H9 (cell line): Measurements from ENCODE around the gene STK31. TPM values are rescaled to one million over a fixed set of nuclear protein-coding genes. Genes with fewer than 3 reads are reported as not detected.
"Not testable (repeated sequence)": the region's sequence is repeated elsewhere in the genome, so short reads cannot be mapped to it uniquely, and the experiment has no call there.

Experiments used
- DNase-seq: peaks from one replicate; pipeline ENCODE4 v3.0.0-alpha.2; 2017
- H2AFZ ChIP-seq: one replicate; pipeline ENCODE4 v1.6.1; 2013; ENCODE audit warnings: mild to moderate bottlenecking, low read length, control low read depth, moderate library complexity
- H2AK5ac ChIP-seq: 2 replicates; pipeline ENCODE4 v1.6.1; 2013; ENCODE audit warnings: low read length, control low read depth, mixed read lengths; ENCODE audit not compliant: insufficient read length
- H2BK120ac ChIP-seq: one replicate; pipeline ENCODE4 v1.6.1; 2013; ENCODE audit warnings: low read depth, mild to moderate bottlenecking, low read length, control low read depth, inconsistent platforms; ENCODE audit not compliant: poor library complexity, severe bottlenecking
- H2BK12ac ChIP-seq: 2 replicates; pipeline ENCODE4 v1.6.1; 2013; ENCODE audit warnings: low read length, control low read depth, mixed read lengths, low read depth; ENCODE audit not compliant: insufficient read length
- H2BK15ac ChIP-seq: 2 replicates; pipeline ENCODE4 v1.6.1; 2013; ENCODE audit warnings: low read depth, low read length, control low read depth
- H2BK20ac ChIP-seq: one replicate; pipeline ENCODE4 v1.6.1; 2013; ENCODE audit warnings: low read depth, mild to moderate bottlenecking, low read length, control low read depth, inconsistent platforms; ENCODE audit not compliant: poor library complexity, severe bottlenecking
- H2BK5ac ChIP-seq: 2 replicates; pipeline ENCODE4 v1.6.1; 2013; ENCODE audit warnings: low read length, control low read depth, mixed read lengths; ENCODE audit not compliant: insufficient read length
- H3K14ac ChIP-seq: 2 replicates; pipeline ENCODE4 v1.6.1; 2013; ENCODE audit warnings: low read length, control low read depth; ENCODE audit not compliant: insufficient read depth
- H3K18ac ChIP-seq: 2 replicates; pipeline ENCODE4 v1.6.1; 2013; ENCODE audit warnings: low read depth, mild to moderate bottlenecking, mixed read lengths, low read length, control low read depth; ENCODE audit not compliant: insufficient read length
- H3K23ac ChIP-seq: 2 replicates; pipeline ENCODE4 v1.6.1; 2013; ENCODE audit warnings: low read length, control low read depth, mixed read lengths, low read depth; ENCODE audit not compliant: insufficient read length
- H3K23me2 ChIP-seq: 2 replicates; pipeline ENCODE4 v1.6.1; 2013; ENCODE audit warnings: low read depth, mild to moderate bottlenecking, mixed read lengths, low read length, control low read depth; ENCODE audit not compliant: insufficient read length, poor library complexity, severe bottlenecking
- H3K27ac ChIP-seq: 2 replicates; pipeline ENCODE4 v1.5.1; 2013; ENCODE audit warnings: low read length, control low read depth, mixed read lengths, low read depth; ENCODE audit not compliant: insufficient read length
- H3K27me3 ChIP-seq: 2 replicates; pipeline ENCODE4 v1.6.1; 2013; ENCODE audit warnings: low read length, control low read depth, inconsistent platforms; ENCODE audit not compliant: insufficient read depth
- H3K4ac ChIP-seq: 2 replicates; pipeline ENCODE4 v1.6.1; 2013; ENCODE audit warnings: low read depth, mild to moderate bottlenecking, control low read depth, inconsistent platforms, low read length, moderate library complexity
- H3K4me1 ChIP-seq: 2 replicates; pipeline ENCODE4 v1.6.1; 2013; ENCODE audit warnings: low read length, control low read depth, inconsistent platforms; ENCODE audit not compliant: insufficient read depth
- H3K4me2 ChIP-seq: 2 replicates; pipeline ENCODE4 v1.6.1; 2013; ENCODE audit warnings: low read length, control low read depth, mixed read lengths; ENCODE audit not compliant: insufficient read length, insufficient read depth
- H3K56ac ChIP-seq: 2 replicates; pipeline ENCODE4 v1.6.1; 2013; ENCODE audit warnings: low read depth, mild to moderate bottlenecking, mixed read lengths, low read length, control low read depth; ENCODE audit not compliant: insufficient read length
- H3K79me1 ChIP-seq: 2 replicates; pipeline ENCODE4 v1.6.1; 2013; ENCODE audit warnings: low read depth, mild to moderate bottlenecking, moderate library complexity, low read length, control low read depth, inconsistent platforms; ENCODE audit not compliant: insufficient read depth, poor library complexity, severe bottlenecking
- H3K79me2 ChIP-seq: 2 replicates; pipeline ENCODE4 v1.6.1; 2013; ENCODE audit warnings: low read length, control low read depth, inconsistent platforms; ENCODE audit not compliant: insufficient read depth
- H3K9ac ChIP-seq: 2 replicates; pipeline ENCODE4 v1.6.1; 2013; ENCODE audit warnings: low read length, control low read depth, mixed read lengths; ENCODE audit not compliant: insufficient read length; ENCODE audit errors: extremely low read depth
- H3K9me3 ChIP-seq: one replicate; pipeline ENCODE4 v1.6.1; 2013; ENCODE audit warnings: low read depth, low read length, inconsistent platforms; ENCODE audit not compliant: control insufficient read depth
- H3T11ph ChIP-seq: one replicate; pipeline ENCODE4 v1.6.1; 2013; ENCODE audit warnings: mild to moderate bottlenecking, low read length, control low read depth, inconsistent platforms
- H4K20me1 ChIP-seq: one replicate; pipeline ENCODE4 v1.6.1; 2013; ENCODE audit not compliant: control insufficient read depth, insufficient read length, insufficient read depth
- H4K5ac ChIP-seq: 2 replicates; pipeline ENCODE4 v1.6.1; 2013; ENCODE audit warnings: low read depth, mild to moderate bottlenecking, mixed read lengths, low read length, control low read depth; ENCODE audit not compliant: insufficient read length
- H4K8ac ChIP-seq: replicated peaks from 2 replicates; pipeline ENCODE4 v1.6.1; 2013; ENCODE audit warnings: low read length, control low read depth, mixed read lengths, low read depth; ENCODE audit not compliant: insufficient read length
- H4K91ac ChIP-seq: 2 replicates; pipeline ENCODE4 v1.6.1; 2013; ENCODE audit warnings: low read depth, mild to moderate bottlenecking, moderate library complexity, mixed read lengths, low read length, control low read depth; ENCODE audit not compliant: insufficient read length
- H3K27ac Mint-ChIP-seq, 3 experiments: 2 replicates in 2 of 3; 3 replicates in 1 of 3; pipeline ENCODE4 v1.8.0; 2020 to 2021; ENCODE audit warnings: mixed read lengths in 3 of 3, mild to moderate bottlenecking in 1 of 3, moderate library complexity in 1 of 3
- H3K27me3 Mint-ChIP-seq: 2 replicates; pipeline ENCODE4 v1.8.0; 2021; ENCODE audit warnings: low read depth, mild to moderate bottlenecking, moderate library complexity, mixed read lengths
- H3K36me3 Mint-ChIP-seq, 3 experiments: 2 replicates in 2 of 3; 3 replicates in 1 of 3; pipeline ENCODE4 v1.8.0; 2020 to 2021; ENCODE audit warnings: low read depth in 3 of 3, mixed read lengths in 3 of 3; ENCODE audit not compliant: insufficient read depth in 1 of 3
- H3K4me1 Mint-ChIP-seq, 2 experiments: 2 replicates each; pipeline ENCODE4 v1.8.0; 2020; ENCODE audit warnings: mixed read lengths in 2 of 2
- H3K4me3 Mint-ChIP-seq, 2 experiments: 2 replicates in 1 of 2; 3 replicates in 1 of 2; pipeline ENCODE4 v1.8.0; 2020 to 2021; ENCODE audit warnings: mild to moderate bottlenecking in 2 of 2, mixed read lengths in 2 of 2, moderate library complexity in 1 of 2
- H3K9me3 Mint-ChIP-seq, 2 experiments: 2 replicates in 1 of 2; 3 replicates in 1 of 2; pipeline ENCODE4 v1.8.0; 2020; ENCODE audit warnings: mild to moderate bottlenecking in 2 of 2, mixed read lengths in 2 of 2, moderate library complexity in 1 of 2
- CTCF ChIP-seq: fragments of 200-600 bp; sonication (generic); conservative IDR thresholded peaks from 3 replicates; pipeline ENCODE4 v1.8.0; 2021; ENCODE audit warnings: antibody characterized with exemption, mild to moderate bottlenecking
- WGBS: extraction: QIAGEN DNeasy Blood & Tissue Kit; methylation state at CpG from one replicate; pipeline ENCODE4 v1.1.7; 2013; ENCODE audit warnings: missing lambda C conversion rate, low lambda C conversion rate, mixed read lengths; ENCODE audit not compliant: insufficient read length; ENCODE audit errors: extremely low coverage; 5-methylcytosine and 5-hydroxymethylcytosine counted together
- total RNA-seq: library from RNA; stranded (reverse); gene quantifications from 2 replicates; pipeline ENCODE4 v1.2.1, GENCODE V29; 2021

Gene STK31
- total RNA-seq, 1 experiment from 2014 or later, result 0.24 TPM

DNA sequence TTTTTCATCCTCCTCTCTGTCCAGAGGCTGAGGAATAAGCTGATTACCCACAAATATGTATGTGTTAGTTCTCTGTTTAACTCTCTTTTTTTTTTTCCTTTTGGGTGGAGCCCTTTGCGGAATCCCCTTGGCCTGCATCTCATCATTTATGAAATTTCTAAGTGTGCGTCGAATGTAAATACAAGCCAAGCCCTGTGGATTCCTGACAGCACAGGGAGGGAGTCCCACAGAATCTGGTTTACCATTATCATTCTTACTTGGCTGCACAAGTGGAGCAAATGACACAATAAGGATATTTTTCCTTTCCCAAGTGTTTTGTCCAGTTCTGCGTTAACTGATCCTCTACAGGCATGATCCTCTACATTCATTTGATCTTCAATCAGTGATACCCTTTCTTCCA, 11.4 kb downstream of the STK31 start:
- H2BK15ac ChIP-seq, result no peak overlapping the region
- no peaks in the 10 kb centered on the region; the same call in 1 of the 2 replicates for H3K4me1 ChIP-seq
- H2BK12ac ChIP-seq, result no peak overlapping the region
- no peak overlapping the region for H4K91ac ChIP-seq
- peaks cover 10 to 16% of the 10 kb centered on the region in 2 experiments for H3K9me3 Mint-ChIP-seq
- no peak overlapping the region for H2BK20ac ChIP-seq
- no peak overlapping the region for H2AFZ ChIP-seq
- H3K27ac ChIP-seq, result no peak overlapping the region
- no peak overlapping the region for H3K4ac ChIP-seq
- H3K4me1 Mint-ChIP-seq, result peaks cover 12 to 15% of the 10 kb centered on the region in 2 experiments
- H3K23ac ChIP-seq, result no peak overlapping the region
- DNase-seq, result no peak
- peaks cover 4 to 12% (median 4%) of the 10 kb centered on the region in 3 experiments for H3K36me3 Mint-ChIP-seq
- H2BK120ac ChIP-seq, result no peak overlapping the region
- H3K79me1 ChIP-seq, result no peaks in the 10 kb centered on the region
- no peak overlapping the region for H3K18ac ChIP-seq
- H3K27me3 ChIP-seq, result peaks cover 15% of the 10 kb centered on the region; the same call in 1 of the 2 replicates
- H3K27ac Mint-ChIP-seq, result no peak overlapping the region
- no peak overlapping the region for H4K5ac ChIP-seq
- H3K23me2 ChIP-seq, result no peaks in the 10 kb centered on the region
- no CpG with 5 or more reads among the region's 4 CpGs for WGBS
- no peak overlapping the region for H3K9ac ChIP-seq
- H3K27me3 Mint-ChIP-seq, result peaks cover 81% of the 10 kb centered on the region
- no peak for TF ChIP-seq CTCF
- H3K79me2 ChIP-seq, result no peaks in the 10 kb centered on the region
- no peak overlapping the region for H3K4me3 Mint-ChIP-seq
- no peak overlapping the region for H2BK5ac ChIP-seq
- H2AK5ac ChIP-seq, result no peak overlapping the region
- no peak overlapping the region for H3K14ac ChIP-seq
- H3K9me3 ChIP-seq, result no peaks in the 10 kb centered on the region
- H4K20me1 ChIP-seq, result no peaks in the 10 kb centered on the region
- no peak overlapping the region for H3T11ph ChIP-seq
- no peak overlapping the region for H3K4me2 ChIP-seq
- H3K56ac ChIP-seq, result no peak overlapping the region
- H4K8ac ChIP-seq, result no peak overlapping the region

GRCh38 chr7:23722587-23723216, 12.7 kb downstream of the STK31 start:
- not testable (repeated sequence) for H4K8ac ChIP-seq, H3K56ac ChIP-seq, H4K5ac ChIP-seq, H3K9ac ChIP-seq, H3K79me1 ChIP-seq, H2BK5ac ChIP-seq, H2BK120ac ChIP-seq, DNase-seq, H2AK5ac ChIP-seq, H3K9me3 ChIP-seq, H3K27ac Mint-ChIP-seq, H4K91ac ChIP-seq, H3K14ac ChIP-seq, H2BK15ac ChIP-seq, H3K18ac ChIP-seq, H3K23me2 ChIP-seq, H3K27ac ChIP-seq, H3K4me2 ChIP-seq, H2BK20ac ChIP-seq, H2BK12ac ChIP-seq, H3K79me2 ChIP-seq, H3K4me1 ChIP-seq, H3K4ac ChIP-seq, H4K20me1 ChIP-seq, H3K23ac ChIP-seq, H2AFZ ChIP-seq, H3T11ph ChIP-seq
- Mint-ChIP-seq H3K36me3 (peaks cover 4 to 12% (median 4%) of the 10 kb centered on the region in 3 experiments), H3K4me3 (peak overlapping the region in 1 of 2 experiments; percentile 40; a peak in 2 of 5 replicates), H3K4me1 (peaks cover 12 to 15% of the 10 kb centered on the region in 2 experiments), H3K9me3 (peaks cover 10 to 16% of the 10 kb centered on the region in 2 experiments), H3K27me3 (peaks cover 88% of the 10 kb centered on the region)
- no CpG with 5 or more reads among the region's 21 CpGs for WGBS
- peaks cover 15% of the 10 kb centered on the region; the same call in 1 of the 2 replicates for H3K27me3 ChIP-seq
